Kidney (tissue), 14 donors: ENCODE data around the gene RASA2. TPM values are rescaled to one million over a fixed set of nuclear protein-coding genes. Genes with fewer than 3 reads are reported as not detected.

ENCODE experiments used
- DNase-seq, 5 donors: peaks; one replicate each; pipeline ENCODE4 v3.0.0-alpha.2; 2013 to 2020
- FAIRE-seq: peaks from 2 replicates; lab custom pipeline; 2012; peaks lifted over from hg19 to GRCh38; lab: Jason Lieb, UNC
- H3K27ac ChIP-seq, 2 donors: one replicate each; pipeline ENCODE4 v1.7.0; 2013; ENCODE audit warnings: low read depth in 2 of 2, low read length in 2 of 2, inconsistent platforms in 1 of 2
- H3K27me3 ChIP-seq: one replicate; pipeline ENCODE4 v1.7.1; 2013; ENCODE audit warnings: low read length, inconsistent platforms; ENCODE audit not compliant: control insufficient read depth, insufficient read depth
- H3K36me3 ChIP-seq, 3 donors: one replicate each; pipeline versions ENCODE4 v1.7.0 to v1.7.1; 2013; ENCODE audit warnings: low read length in 3 of 3, control low read depth in 1 of 3, inconsistent platforms in 1 of 3; ENCODE audit not compliant: insufficient read depth in 3 of 3, control insufficient read depth in 2 of 3
- H3K4me1 ChIP-seq, 3 donors: one replicate each; pipeline versions ENCODE4 v1.7.0 to v1.7.1; 2013; ENCODE audit warnings: low read length in 3 of 3, inconsistent platforms in 1 of 3, low read depth in 1 of 3; ENCODE audit not compliant: control insufficient read depth in 2 of 3, insufficient read depth in 2 of 3
- H3K4me3 ChIP-seq, 3 donors: one replicate each; pipeline versions ENCODE4 v1.7.0 to v1.8.1; 2013; ENCODE audit warnings: low read length in 3 of 3, control low read depth in 1 of 3, inconsistent platforms in 1 of 3
- H3K9ac ChIP-seq, 3 donors: one replicate each; pipeline versions ENCODE4 v1.7.0 to v1.7.1; 2013; ENCODE audit warnings: low read length in 3 of 3, control low read depth in 1 of 3, inconsistent platforms in 1 of 3
- H3K9me3 ChIP-seq, 3 donors: one replicate each; pipeline versions ENCODE4 v1.7.0 to v1.7.1; 2013; ENCODE audit warnings: low read length in 3 of 3, control low read depth in 1 of 3, inconsistent platforms in 1 of 3; ENCODE audit not compliant: control insufficient read depth in 2 of 3, insufficient read depth in 1 of 3
- intact Hi-C: fragments of 100-400 bp; cut with DNase I; formaldehyde crosslinking; loops from one replicate; pipeline ENCODE4 v1.11.1; 2022
- polyA plus RNA-seq: library from polyadenylated mRNA; stranded (reverse); fragments of 350-450 nt; fragmentation: Illumina TruSeq; extraction: RNeasy Lipid Tissue Mini Kit (QIAGEN cat#74804); gene quantifications from one replicate; pipeline ENCODE4 v1.2.3, GENCODE V29; 2014; ENCODE audit warnings: low read depth, low replicate concordance; ENCODE audit not compliant: insufficient read depth
- total RNA-seq: library from RNA; stranded (reverse); fragmentation: NEBNext Ultra II Directional; extraction: Animal tissue kit (Norgen Biotek cat#: 25700); gene quantifications from one replicate; pipeline ENCODE4 v1.2.1, GENCODE V29; 2021
- TF ChIP-seq, protein P1 (sequence below): IDR thresholded peaks from 3 replicates; pipeline ENCODE4 v1.5.1; 2012; ENCODE audit warnings: mild to moderate bottlenecking, moderate library complexity, borderline replicate concordance; ENCODE audit not compliant: insufficient read depth; ENCODE audit errors: extremely low read depth
- donor health status: control.
- donor health status: control.
- donor health status: control.
- donor health status: control.
- donor health status: control.
- donor health status: DM: yes; HTN: yes; CAD: no.
- donor health status: Normal renal cell carcinoma (clear cell type).

Gene RASA2
- total and polyA plus RNA-seq, 2 donors from 2014 or later = 2.2 to 29.8 TPM

GRCh38 chr3:141514382-141514781 is 27.6 kb downstream of the RASA2 start:
- TF ChIP-seq, protein P1, sequence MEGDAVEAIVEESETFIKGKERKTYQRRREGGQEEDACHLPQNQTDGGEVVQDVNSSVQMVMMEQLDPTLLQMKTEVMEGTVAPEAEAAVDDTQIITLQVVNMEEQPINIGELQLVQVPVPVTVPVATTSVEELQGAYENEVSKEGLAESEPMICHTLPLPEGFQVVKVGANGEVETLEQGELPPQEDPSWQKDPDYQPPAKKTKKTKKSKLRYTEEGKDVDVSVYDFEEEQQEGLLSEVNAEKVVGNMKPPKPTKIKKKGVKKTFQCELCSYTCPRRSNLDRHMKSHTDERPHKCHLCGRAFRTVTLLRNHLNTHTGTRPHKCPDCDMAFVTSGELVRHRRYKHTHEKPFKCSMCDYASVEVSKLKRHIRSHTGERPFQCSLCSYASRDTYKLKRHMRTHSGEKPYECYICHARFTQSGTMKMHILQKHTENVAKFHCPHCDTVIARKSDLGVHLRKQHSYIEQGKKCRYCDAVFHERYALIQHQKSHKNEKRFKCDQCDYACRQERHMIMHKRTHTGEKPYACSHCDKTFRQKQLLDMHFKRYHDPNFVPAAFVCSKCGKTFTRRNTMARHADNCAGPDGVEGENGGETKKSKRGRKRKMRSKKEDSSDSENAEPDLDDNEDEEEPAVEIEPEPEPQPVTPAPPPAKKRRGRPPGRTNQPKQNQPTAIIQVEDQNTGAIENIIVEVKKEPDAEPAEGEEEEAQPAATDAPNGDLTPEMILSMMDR = no peak
- intact Hi-C loops = no loop called here
- Histone ChIP-seq H3K36me3 (peaks cover 0 to 8% (median 2%) of the 10 kb centered on the region in 3 donors), H3K27me3 (no peaks in the 10 kb centered on the region), H3K27ac (no peak overlapping the region), H3K4me3 (no peak overlapping the region), H3K9me3 (no peaks in the 10 kb centered on the region), H3K4me1 (no peaks in the 10 kb centered on the region), H3K9ac (no peak overlapping the region)
- no peak for FAIRE-seq
- no peak for DNase-seq

DNA sequence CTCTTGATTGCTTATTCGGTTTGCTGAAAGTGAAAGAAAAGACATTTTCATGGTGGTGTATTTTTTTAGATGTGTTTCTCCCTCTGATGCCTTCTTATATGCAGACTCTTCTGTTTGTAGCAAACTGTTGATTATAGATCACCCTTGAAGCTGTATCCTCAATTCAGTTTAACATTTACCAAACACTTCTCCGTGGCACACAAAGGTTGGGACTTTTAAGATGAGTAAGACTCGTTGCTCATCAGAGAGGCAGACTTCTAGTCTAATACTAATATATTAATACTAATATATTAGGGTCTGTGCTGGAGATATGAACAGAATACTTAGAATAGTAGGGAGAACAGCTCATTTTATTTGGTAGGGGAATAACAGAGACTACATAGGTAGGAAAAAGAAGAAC is 32.8 kb downstream of the RASA2 start:
- Histone ChIP-seq H3K9me3 (no peaks in the 10 kb centered on the region), H3K36me3 (peaks cover 0 to 5% (median 2%) of the 10 kb centered on the region in 3 donors), H3K4me1 (no peaks in the 10 kb centered on the region), H3K4me3 (no peak overlapping the region), H3K27ac (no peak overlapping the region), H3K9ac (no peak overlapping the region), H3K27me3 (no peaks in the 10 kb centered on the region)
- FAIRE-seq = no peak
- DNase-seq = no peak
- TF ChIP-seq, protein P1 = no peak
- intact Hi-C loops = no loop called here

- FAIRE-seq (no peak), DNase-seq (no peak)
- Histone ChIP-seq H3K9ac (no peak overlapping the region), H3K27ac (no peak overlapping the region), H3K27me3 (no peaks in the 10 kb centered on the region), H3K4me3 (no peak overlapping the region), H3K36me3 (peaks cover 0 to 3% (median 2%) of the 10 kb centered on the region in 3 donors), H3K4me1 (no peaks in the 10 kb centered on the region), H3K9me3 (no peaks in the 10 kb centered on the region)
- intact Hi-C loops = no loop called here
- TF ChIP-seq, protein P1 = no peak
Measured at GRCh38 chr3:141521781-141522180, 35.0 kb downstream of the RASA2 start.
